ENCODE measurements around the gene INAVA.

The INAVA gene, protein sequence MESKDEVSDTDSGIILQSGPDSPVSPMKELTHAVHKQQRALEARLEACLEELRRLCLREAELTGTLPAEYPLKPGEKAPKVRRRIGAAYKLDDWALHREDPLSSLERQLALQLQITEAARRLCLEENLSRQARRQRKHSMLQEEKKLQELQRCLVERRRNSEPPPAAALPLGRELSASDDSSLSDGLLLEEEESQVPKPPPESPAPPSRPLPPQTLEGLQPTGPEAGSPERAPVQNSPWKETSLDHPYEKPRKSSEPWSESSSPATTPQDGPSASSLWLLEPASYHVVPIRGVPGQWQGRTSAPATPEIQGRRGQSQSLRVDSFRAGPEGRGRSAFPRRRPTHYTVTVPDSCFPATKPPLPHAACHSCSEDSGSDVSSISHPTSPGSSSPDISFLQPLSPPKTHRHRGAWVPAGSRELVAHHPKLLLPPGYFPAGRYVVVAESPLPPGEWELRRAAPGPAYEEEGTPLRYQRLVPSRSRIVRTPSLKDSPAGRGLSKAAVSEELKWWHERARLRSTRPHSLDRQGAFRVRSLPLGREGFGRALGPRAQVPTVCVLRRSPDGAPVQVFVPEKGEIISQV

DNA sequence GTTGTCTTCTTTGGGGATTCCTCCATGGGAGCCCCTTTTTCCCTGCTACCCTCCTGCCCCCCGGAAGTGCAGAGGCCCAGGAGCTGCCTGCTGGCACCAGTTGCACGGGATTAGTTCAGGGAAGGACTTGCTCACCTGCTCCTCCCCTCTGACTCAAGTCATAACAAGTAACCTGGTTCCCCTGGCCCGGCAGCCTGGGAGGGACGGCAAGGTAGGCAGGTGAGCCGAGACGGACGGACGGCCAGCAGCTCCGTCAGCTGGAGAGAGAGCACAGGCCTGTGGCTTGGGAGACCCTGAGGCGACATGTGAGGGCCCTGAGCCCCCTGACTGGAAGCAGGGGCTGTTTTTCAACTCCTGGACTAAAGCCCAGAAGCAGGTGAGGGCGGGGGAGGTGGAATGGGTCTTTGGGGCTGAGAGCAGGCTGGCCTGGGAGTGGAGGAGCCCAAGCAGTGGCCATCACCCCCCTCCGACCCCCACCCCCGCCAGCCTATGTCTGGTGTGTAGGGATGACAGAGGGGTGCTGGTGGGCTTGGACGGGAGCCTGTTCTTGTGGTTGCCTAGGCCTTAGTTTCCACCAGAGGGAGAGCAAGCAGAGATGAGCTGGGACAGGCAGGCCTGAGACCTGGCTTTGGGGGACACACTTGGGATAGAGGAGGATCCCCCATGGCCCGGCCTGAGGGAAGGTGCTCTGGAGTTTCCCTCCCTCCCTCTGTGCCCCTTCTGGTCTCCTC is at the start of gene INAVA:
Gene INAVA (plus strand): TSS at position 189 of the 731 bp plus-strand sequence. CDS start 3,501 bp downstream, outside the sequence.
- no peak for DNase-seq

DNA sequence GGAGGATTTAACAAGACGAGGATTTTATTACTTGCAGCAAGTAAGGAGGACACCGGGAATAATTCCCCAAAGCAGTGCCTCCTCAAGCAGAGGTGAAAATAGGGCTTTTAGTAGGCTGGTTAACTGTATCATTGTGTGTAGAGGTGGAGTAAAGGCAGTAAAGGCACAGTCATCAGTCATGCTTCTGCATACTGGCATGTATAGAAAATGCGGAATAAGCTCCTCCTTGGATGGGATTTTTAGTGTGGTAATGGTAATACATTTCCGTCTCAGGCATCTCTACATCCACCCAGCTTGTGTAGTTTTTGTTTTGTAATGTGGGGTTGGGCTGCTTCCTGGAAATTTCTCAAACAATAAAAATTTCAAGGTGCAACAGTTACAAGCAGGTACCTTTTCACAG is 49.3 kb upstream of the INAVA start:
- no peak for DNase-seq

DNA sequence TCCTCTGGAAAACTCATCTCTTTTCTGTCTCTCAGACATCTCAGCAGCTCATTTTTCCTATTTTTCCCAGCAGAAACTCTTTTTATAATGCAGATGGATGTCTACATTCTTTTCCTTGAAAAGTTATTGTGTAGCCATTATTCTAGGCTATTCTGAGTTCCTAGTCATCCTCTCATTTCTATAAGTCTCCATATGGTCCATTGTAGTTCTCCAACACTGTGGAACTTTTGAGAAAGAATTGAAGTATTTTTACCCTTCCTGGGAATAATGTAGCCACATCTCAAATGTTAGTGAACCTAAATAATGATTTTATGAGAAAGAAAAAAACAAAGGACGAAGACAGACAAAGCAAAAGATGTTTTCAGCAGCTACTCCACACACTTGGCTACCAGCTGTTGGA is 48.3 kb upstream of the INAVA start:
- no peak for DNase-seq

DNA sequence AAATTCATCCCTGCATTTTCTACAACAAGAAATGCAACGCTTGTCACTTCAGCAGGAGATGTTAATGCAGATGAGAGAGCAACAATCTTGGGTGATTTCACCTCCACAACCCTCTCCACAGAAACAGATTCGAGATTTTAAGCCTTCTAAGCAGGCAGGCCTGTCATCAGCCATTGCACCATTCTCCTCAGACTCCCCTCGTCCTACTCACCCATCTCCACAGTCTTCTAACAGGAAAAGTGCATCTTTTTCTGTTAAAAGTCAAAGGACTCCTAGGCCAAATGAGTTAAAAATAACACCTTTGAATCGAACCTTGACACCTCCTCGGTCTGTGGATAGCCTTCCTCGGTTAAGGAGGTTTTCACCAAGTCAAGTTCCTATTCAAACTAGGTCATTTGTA is 45.3 kb upstream of the INAVA start:
- DNase-seq = no peak

DNA sequence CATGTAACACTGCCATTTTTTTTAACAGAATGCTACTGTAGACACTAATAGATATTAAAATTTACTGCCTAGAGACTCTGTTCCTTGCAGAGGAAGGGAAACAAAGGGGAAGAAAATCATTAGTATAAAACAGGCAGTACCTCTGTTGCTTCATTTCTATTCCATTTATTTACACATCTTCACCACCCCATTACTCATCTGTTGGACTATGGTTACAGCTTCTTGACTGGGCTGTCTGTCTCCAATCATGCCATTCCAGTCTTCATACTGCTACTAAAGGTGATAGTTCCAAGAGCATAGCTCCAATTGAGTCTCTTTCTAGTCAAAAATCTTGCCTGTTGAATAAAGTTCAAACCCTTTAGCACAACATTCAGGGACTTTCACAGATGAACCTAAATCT is 44.1 kb upstream of the INAVA start:
- DNase-seq = no peak

DNA sequence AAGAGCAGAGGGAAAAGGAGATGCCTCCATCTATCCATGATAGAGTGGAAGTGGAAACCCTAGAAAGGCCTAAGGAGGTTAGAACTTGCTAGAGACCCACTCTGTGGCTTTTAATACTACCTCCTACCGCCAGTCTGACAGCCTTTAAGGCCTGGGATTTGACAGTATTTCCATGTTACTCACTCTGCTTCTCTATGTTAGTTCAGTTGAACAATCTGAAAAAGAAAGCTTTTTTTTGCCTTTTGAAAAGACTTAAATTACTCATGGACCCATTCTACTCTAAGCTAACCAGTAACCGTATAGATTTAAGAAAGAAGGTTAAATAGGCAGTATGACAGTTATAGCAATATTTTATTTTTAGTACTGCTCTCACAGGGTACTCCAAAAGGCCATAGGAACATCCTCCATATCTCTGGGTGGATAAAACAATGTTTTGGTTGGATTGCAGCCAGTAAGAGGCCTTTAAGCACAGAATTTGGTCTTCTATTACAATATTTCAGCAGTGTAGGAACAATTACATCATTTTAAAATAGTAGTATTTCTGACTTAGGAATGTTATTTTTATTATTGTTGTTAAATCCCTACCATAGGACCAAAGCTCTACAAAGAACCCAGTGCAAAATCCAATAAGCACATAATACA is 37.9 kb upstream of the INAVA start:
- DNase-seq = no peak

DNA sequence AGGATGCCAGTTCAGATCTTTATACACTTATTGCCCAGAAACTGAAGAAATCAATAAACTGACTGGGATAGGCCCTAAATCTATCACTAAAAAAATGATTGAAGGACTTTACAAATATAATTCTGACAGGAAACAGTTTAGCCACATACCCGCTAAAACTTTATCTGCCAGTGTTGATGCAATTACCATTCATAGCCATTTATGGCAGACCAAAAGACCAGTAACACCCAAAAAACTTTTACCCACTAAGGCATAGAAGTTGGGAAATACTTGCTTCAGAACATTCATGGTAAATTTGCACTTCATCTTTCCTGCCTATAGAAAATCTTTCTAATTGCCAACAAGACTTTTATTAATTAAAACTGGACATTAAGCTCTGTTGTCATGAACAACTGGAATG is 36.9 kb upstream of the INAVA start:
- no peak for DNase-seq

DNA sequence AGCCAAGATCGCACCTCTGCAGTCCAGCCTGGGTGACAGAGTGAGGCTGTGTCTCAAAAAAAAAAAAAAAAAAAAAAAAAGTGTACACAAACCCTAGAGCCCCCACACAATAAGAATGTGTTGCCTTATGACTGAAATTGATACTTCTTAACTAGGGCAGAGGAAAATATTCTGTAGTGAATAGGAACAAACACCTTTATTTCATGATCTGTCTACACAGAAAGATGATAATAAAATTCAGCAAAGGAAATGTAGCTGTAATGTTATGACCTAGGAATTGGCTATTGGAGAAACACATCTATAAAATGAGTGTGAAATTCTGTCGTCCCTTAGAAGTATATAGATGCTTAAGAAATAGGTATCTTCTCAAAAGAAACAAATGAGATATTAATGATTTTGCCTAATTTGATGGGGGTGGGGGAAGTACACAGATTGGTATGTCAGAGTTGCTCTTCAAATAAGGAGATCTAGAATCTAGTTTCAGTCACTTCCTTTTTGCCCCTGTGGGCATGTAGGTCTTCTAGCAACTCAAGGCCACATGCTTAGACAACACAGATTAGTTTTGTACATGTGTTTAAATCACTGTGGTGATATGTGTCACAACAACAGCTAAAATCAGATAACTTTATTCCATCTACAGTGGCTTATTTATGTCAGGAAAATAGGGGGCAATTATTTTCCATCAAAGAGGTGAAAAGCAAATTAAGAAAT is 32.6 kb upstream of the INAVA start:
- DNase-seq = no peak

DNA sequence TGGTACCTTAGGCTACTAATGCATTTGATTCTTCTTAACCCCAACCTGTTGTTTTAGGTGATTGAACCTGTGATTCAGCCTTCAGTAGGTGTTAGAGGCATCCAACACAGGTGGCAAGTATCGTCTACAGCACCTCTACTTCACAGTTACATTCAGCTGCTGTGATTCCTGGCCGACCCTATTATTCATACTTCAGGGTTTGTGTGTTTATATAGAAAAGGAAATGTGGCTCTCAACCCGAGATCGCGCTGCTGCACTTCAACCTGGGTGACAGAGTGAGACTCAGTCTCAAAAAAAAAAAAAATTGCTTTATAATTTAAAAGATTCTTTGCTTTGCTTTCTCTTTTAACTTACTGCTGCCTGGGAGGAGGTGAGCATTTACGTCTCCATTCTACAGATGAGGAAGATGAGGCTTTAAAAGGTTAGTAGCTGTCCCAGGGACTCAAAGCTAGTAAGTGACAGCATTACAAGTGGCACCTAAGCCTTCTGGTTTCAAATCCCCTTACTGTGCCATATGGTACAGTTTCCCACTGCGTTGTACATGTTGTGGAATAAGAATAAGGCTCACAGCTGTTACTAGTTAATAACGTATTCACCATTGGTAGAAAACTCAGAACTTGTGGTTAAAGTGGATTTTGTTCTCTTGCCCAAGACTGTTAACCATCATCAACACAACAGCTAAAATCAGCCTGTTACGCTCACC is 31.8 kb upstream of the INAVA start:
- DNase-seq = no peak

DNA sequence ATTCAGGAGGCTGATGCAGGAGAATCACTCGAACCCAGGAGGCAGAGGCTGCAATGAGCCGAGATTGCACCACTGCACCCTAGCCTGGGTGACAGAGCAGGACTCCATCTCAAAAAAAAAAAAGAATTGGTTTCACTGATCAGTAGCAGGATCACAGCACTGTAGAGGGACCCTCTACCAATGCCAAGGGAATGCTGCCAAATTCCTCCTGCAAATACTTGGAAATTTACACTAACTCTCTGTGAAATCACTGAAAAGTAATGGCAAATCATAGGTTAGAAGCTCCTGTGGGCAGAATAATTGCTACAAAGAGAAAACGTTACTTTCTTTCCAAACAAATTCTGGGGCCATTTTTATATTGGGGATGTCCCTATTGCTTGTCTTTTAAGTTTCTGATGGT is 28.6 kb upstream of the INAVA start:
- no peak for DNase-seq

DNA sequence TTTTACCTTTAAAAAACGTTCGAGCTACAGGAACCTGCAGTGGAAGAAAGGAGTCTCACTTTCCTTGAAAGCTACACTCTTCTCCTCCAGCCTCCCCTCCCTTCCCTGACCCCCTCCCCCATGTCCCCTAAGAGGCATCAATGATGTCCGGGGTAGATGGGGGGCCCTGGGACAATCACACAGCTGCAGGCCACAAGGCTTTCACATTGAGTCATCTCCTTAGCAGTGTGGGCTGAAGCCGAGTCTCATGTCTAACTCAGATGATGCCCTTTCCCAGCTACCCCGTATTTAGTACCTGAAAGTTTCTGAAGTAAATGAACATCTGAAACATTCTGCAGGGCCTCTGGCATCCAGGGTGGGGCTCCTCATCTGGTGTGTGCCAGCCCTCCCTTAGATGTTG is 28.2 kb upstream of the INAVA start:
- DNase-seq = peak in 1 of 2 experiments; percentile 34

DNA sequence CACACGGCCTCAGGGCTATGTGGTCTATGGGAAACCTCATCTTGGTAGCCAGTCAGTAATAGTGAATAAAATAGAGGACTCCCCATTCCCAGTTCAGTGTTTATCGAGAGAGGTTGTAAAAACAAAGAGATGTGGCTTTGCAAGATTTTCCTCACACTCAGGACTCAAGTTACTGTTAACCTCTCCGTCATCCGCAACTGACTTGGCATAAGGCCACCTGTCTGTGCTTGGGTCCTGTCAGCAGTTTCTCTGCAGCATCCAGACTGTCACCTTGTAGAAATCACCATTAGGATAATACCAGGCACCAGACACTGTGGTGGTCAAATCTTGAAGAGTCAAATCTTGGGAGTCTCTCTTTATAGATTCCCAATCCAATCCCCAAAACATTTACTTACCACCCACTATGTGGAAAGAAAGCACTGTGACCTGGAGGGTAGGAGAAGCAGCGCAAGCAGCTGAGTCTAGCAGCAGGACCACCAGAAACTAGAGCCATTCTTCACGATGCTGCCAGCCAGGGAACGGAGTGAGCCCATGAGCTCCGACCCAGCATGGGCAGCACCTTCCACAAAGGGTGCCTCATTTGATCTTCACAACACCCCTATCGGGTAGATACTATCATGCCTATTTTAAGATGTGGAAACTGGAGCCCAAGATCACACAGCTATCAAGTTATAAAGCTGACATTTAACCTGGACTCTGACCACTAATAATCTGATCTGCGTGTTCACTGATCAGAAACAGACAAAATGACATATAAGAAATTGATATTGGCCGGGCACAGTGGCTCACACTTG is 27.5 kb upstream of the INAVA start:
- no peak for DNase-seq

DNA sequence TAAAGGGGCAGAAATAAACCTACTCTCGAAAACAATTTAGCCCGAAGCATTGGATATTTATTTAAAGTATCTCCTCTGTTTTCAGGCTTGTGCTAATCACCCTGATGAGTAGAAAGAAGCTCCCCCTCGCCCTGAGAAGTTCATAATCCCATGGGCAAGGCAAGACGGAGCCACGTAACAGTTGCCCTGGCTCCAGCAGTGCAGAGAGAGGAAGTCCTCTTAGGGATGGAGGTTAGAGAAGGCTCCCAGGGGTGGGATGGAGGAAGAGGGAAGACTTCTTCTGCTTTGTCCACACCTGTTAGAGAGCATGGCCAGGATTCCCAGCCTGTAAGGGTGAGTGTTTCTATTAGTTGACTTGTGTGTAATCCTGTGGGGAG is 25.3 kb upstream of the INAVA start:
- DNase-seq = no peak

DNA sequence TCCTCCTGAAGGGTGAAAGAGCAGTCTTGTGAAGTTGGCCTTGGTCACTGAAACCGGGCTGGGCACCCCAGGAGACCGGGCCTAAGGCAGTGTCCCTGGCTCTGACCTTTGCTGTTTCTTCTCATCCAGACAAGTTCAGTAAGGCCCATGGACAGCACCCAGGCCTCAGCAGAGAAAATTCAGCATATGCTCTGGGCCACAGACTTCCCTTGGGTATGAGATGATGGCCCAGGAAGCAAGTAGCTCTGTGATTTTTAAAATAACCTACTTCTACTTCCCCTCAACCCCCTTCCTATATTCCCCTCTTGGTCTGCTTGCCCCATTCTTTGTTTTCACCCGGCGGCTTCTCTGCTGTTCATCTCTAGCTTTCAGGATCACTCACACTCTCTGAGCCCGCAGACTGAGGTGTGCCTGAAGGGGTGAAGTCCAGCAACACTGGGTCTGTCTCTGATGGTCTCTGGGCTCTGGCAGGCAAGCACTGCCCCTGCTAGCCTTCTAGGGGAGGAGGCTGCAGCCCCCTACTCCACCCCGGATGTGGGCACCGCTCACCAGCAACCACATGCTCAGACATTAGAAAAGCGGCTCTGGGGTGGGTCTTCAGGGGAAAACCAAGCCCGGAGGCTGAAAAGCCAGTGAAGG is 24.8 kb upstream of the INAVA start:
- no peak for DNase-seq

DNA sequence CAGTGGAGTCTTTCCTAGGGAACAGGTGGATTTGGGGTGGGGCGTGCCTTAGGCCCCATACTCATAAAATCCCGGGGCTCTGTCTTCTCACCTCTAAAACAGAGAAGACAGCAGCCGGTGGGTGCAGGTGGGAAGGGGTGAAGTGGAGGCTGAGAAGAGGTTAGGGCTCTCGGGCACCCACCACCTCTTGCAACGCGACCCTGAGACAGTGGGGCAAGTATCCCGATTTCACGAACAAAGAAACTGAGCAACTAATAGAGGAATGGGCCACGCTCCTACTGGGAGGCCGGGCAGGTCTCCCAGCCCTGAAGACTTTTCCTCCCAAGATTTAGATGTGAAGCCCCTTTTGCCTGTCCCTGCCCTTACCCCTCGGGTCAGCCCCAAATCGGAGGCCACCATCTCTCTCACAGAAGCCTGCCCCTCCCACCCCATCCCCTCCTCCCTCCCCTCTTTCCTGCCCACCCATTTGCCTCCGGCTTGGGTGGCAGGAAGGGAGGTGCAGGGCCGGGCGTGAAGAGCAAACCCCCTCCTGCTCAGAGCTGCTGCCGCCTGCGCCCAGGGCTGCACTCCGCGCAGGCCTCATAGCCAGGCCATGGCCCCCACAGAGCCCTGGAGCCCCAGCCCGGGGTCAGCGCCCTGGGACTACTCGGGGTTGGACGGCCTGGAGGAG is 22.1 kb upstream of the INAVA start, which contains the start of gene GPR25:
Gene GPR25 (plus strand): TSS at position 536 of the 670 bp plus-strand sequence. CDS start 57 bp downstream, at position 593.
- DNase-seq = no peak

DNA sequence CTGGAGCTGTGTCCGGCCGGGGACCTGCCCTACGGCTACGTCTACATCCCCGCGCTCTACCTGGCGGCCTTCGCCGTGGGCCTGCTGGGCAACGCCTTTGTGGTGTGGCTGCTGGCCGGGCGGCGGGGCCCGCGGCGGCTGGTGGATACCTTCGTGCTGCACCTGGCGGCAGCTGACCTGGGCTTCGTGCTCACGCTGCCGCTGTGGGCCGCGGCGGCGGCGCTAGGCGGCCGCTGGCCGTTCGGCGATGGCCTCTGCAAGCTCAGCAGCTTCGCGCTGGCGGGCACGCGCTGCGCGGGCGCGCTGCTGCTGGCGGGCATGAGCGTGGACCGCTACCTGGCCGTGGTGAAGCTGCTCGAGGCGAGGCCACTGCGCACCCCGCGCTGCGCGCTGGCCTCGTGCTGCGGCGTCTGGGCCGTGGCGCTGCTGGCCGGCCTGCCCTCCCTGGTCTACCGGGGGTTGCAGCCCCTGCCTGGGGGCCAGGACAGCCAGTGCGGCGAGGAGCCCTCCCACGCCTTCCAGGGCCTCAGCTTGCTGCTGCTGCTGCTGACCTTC is 21.5 kb upstream of the INAVA start:
- no peak for DNase-seq

DNA sequence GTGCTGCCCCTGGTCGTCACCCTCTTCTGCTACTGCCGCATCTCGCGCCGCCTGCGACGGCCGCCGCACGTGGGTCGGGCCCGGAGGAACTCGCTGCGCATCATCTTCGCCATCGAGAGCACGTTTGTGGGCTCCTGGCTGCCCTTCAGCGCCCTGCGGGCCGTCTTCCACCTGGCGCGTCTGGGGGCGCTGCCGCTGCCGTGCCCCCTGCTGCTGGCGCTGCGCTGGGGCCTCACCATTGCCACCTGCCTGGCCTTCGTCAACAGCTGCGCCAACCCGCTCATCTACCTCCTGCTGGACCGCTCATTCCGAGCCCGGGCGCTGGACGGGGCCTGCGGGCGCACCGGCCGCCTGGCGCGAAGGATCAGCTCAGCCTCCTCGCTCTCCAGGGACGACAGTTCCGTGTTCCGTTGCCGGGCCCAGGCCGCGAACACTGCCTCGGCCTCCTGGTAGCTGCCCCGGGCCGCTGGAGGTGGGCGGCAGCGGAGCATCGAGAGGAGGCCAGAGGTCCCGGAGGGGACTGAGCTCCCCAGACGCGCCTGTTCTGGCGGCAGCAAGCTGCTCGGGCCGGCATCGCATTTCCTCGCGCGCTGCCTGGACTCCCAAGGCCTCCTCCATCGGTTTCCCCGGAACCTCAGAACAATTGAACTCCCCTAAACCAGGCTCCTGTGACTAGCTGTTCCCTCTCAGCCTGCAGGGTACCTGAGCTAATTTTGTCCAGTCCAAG is 20.9 kb upstream of the INAVA start:
- no peak for DNase-seq

DNA sequence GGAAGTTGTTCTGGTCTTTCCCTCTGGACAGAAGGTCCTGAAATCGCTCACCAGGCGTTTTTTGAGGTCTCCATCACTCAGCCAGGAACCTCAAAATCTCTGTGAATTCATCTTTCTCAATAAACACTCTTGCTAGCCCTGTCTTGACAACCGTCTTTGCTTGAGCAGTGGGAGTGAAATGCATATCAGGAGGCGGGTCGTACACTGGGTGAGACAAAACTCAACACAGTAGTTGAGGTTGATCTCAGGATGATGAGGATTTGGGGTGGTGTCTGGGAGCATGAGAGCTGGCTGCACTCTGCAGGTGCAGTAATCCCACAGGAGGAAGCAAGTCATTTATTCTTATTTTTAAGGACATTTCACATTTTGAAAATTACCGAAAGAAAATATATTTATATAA is 20.0 kb upstream of the INAVA start:
- DNase-seq = no peak

DNA sequence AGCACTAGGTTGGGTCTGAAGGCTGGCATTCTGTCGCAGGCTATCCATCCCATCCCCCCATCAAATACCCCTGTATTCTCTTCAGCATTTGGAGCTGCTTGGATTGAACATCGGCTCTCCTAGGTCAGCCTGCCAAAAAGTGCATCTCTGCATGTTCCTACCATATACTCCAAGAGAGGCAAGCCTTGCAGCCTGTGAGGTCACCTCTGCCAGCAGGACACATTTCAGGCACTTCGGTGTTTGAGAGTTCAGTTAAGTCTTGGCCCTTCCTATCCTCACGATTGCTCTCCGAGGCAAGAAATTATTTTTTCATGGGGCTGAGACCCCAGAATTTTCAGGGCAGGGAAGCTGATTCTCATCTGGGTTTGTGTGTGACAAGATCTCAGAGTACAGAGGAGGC is 19.3 kb upstream of the INAVA start:
- DNase-seq = no peak

All from activated CD4-positive, alpha-beta T cell treated with anti-CD3 and anti-CD28 coated beads, Interleukin-2, amount 50 U/mL, for 4 hours (primary cell).